ENCODE measurements around the gene SLC22A12.
A peak's percentile ranks its signal among the peaks of the same experiment; 100 is the strongest.

SLC22A12 gene

GRCh38 chr11:64562723-64563351 lies 28.2 kb upstream of the SLC22A12 start:
- no peak for DNase-seq (ENCODE audit: low read depth, low spot score)

- no peak for DNase-seq (ENCODE audit: low read depth, low spot score)
Observed at GRCh38 chr11:64563966-64564365, 27.1 kb upstream of the SLC22A12 start.

GRCh38 chr11:64564419-64564818 lies 26.6 kb upstream of the SLC22A12 start:
- no peak for DNase-seq (ENCODE audit: low read depth, low spot score)

- peak; percentile 82 for DNase-seq (ENCODE audit: low read depth, low spot score)
Observed at GRCh38 chr11:64564947-64565889, 25.8 kb upstream of the SLC22A12 start.

- DNase-seq (ENCODE audit: low read depth, low spot score): peak; percentile 98
Observed at GRCh38 chr11:64566042-64566914, 24.7 kb upstream of the SLC22A12 start.

GRCh38 chr11:64566915-64567891 lies 23.8 kb upstream of the SLC22A12 start:
- peak; percentile 71 for DNase-seq (ENCODE audit: low read depth, low spot score)

GRCh38 chr11:64568041-64568571 lies 22.9 kb upstream of the SLC22A12 start:
- peak; percentile 51 for DNase-seq (ENCODE audit: low read depth, low spot score)

GRCh38 chr11:64568584-64569140 lies 22.4 kb upstream of the SLC22A12 start:
- peak; percentile 55 for DNase-seq (ENCODE audit: low read depth, low spot score)

- DNase-seq (ENCODE audit: low read depth, low spot score): no peak
Observed at GRCh38 chr11:64569300-64569970, 21.6 kb upstream of the SLC22A12 start.

- no peak for DNase-seq (ENCODE audit: low read depth, low spot score)
Observed at GRCh38 chr11:64570341-64570740, 20.7 kb upstream of the SLC22A12 start.

GRCh38 chr11:64571050-64571409 lies 20.0 kb upstream of the SLC22A12 start:
- no peak for DNase-seq (ENCODE audit: low read depth, low spot score)

- DNase-seq (ENCODE audit: low read depth, low spot score): peak; percentile 73
Observed at GRCh38 chr11:64571410-64572091, 19.5 kb upstream of the SLC22A12 start.

- DNase-seq (ENCODE audit: low read depth, low spot score): no peak
Observed at GRCh38 chr11:64572143-64572542, 18.9 kb upstream of the SLC22A12 start.

- DNase-seq (ENCODE audit: low read depth, low spot score): no peak
Observed at GRCh38 chr11:64577202-64577601, 13.8 kb upstream of the SLC22A12 start.

- no peak for DNase-seq (ENCODE audit: low read depth, low spot score)
Observed at GRCh38 chr11:64580412-64580811, 10.6 kb upstream of the SLC22A12 start.

- DNase-seq (ENCODE audit: low read depth, low spot score): no peak
Observed at GRCh38 chr11:64581057-64581523, 9.9 kb upstream of the SLC22A12 start.

- DNase-seq (ENCODE audit: low read depth, low spot score): no peak
Observed at GRCh38 chr11:64582885-64583284, 8.1 kb upstream of the SLC22A12 start.

GRCh38 chr11:64583296-64584262 lies 7.4 kb upstream of the SLC22A12 start:
- DNase-seq (ENCODE audit: low read depth, low spot score): peak; percentile 91

Data from ELF-1 (cell line).